GM08714 (cell line): ENCODE measurements around the gene CXCL17.

Experiments used
- H3K4me3 ChIP-seq: fragments of 200-500 bp; sonication (Bioruptor generic); 2 replicates; pipeline ENCODE4 v1.5.1; 2014; ENCODE audit warnings: mild to moderate bottlenecking, low read length, inconsistent platforms
- ZNF274 ChIP-seq: IDR thresholded peaks from 2 replicates; pipeline ENCODE4 v1.6.1; 2012; ENCODE audit warnings: mild to moderate bottlenecking, low read depth, low read length

Gene CXCL17

DNA sequence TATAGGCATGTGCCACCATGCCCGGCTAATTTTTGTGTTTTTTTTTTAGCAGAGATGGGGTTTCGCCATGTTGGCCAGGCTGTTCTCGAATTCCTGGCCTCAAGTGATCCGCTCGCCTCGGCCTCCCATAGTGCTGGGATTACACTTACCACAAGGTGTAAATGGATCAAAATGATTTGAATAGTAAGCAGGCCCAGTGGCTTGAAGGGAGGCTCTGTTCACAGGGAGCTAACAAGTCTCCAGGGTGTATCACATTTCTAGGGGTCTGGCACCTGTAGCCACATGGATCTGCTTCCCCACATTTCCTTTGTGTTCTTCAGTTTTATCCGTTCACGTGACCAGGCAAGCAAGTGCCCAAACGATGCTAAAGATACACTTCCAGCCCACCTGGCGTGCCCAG is 39.2 kb downstream of the CXCL17 start:
- TF ChIP-seq ZNF274, result no peak

GRCh38 chr19:42402376-42403116 is 40.2 kb downstream of the CXCL17 start:
- no peak overlapping the region for H3K4me3 ChIP-seq
- TF ChIP-seq ZNF274, result no peak

More for the DNA sequence above, 39.2 kb downstream of the CXCL17 start:
- no peak overlapping the region for H3K4me3 ChIP-seq

GRCh38 chr19:42401365-42402303 is 41.1 kb downstream of the CXCL17 start:
- no peak for TF ChIP-seq ZNF274
- no peak overlapping the region for H3K4me3 ChIP-seq

DNA sequence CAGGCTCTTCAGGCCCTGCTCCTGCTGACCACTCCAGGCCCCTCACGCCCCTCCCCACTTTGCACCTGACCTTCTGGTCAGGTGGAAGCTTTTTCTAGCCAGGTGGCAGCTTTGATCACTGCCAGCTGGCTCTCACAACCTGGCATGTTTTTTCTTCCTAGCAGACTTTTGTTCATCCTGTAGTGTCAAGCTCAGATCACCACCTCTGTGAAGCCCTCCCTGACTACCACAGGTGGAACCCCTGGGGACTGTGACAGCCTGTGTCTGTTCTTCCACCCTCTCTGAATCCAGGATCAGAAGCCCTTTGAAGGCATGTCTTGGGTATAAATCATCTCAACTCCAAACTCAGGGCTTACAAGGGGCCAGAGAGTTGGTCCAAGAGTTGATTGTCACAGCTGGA is 42.3 kb downstream of the CXCL17 start:
- no peak overlapping the region for H3K4me3 ChIP-seq
- no peak for TF ChIP-seq ZNF274

- no peak for TF ChIP-seq ZNF274
- H3K4me3 ChIP-seq, result peak overlapping the region; percentile 83
Measured at GRCh38 chr19:42397263-42398166, 45.2 kb downstream of the CXCL17 start.

- H3K4me3 ChIP-seq, result peak overlapping the region; percentile 83
Measured at GRCh38 chr19:42396381-42397262, 46.1 kb downstream of the CXCL17 start.

DNA sequence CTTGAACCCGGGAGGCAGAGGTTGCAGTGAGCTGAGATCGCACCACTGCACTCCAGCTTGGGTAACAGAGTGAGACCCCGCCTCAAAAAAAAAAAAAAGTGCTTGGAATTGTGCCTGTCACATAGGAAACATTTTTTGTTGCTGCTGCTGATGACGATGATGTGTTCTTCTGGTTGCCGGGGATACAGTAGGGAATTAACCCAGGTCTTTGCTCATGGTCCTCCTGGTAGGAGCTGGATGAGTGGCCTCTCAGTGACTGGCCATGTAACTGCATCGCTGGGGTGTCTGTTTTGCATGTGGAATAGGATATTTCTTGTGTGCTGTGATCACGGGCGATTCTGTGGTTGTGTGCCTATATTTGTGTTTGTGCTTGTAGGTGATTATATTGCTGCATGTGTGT is 48.0 kb downstream of the CXCL17 start:
- no peak overlapping the region for H3K4me3 ChIP-seq
- no peak for TF ChIP-seq ZNF274

More at GRCh38 chr19:42396381-42397262, 46.1 kb downstream of the CXCL17 start:
- TF ChIP-seq ZNF274, result no peak

- H3K4me3 ChIP-seq, result no peak overlapping the region
- no peak for TF ChIP-seq ZNF274
Measured at GRCh38 chr19:42392165-42392564, 50.6 kb downstream of the CXCL17 start.

DNA sequence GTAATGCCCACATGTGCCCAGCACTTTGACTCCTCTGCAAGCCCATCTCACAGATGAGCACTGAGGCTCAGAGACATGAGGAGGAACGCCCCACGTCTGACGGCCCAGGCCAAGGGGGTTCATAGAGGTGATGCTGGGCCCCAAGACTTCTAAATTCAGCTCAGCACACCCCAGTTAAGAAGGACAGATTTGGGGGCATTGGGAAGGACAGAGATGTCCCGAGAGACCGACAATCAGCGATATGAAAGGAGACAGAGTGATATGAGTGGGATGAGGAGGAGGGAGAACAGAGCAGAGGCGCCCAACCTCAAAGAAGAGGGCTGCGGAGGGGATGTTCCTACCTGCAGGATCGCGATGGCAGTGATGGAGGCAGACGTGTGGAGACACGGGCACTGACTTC is 52.8 kb downstream of the CXCL17 start, which contains the start of gene CNFN:
TSS of gene CNFN (minus strand) at position 399 of the 400 bp plus-strand sequence. CDS start 1,260 bp downstream, outside the sequence.
- TF ChIP-seq ZNF274, result no peak

DNA sequence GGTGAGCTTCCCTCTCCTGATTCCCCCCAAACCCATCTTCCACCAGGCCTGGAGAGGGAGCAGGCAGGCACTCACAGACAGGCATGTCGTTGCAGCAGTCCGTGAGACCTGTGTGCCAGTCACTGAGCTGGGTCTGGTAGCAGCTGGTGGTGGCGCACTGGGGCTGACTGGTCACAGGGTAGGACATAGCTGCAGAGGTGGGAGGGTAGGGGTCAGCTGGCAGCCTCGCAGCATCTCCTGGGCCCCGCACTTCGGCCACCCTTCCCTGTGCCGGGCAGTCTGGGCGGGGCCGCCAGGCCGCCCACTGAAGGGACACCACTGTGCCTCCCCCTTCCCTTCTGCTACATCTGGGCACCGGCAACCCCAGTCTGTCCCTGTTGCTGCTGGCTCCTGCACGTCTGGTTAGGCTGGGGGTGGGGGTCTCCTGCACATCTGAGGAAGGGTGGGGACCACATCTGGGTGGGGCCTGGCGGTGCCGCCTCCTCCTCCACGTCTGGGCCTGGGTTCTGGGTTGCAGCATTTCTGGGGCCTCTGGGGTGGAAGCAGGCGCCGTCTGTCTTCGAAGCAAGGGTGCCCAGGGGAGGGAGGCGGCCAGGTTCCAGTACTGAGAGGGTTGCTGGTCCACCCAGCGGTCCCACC is 53.8 kb downstream of the CXCL17 start:
- no peak for TF ChIP-seq ZNF274
- no peak overlapping the region for H3K4me3 ChIP-seq

More for the DNA sequence above, 52.8 kb downstream of the CXCL17 start, which contains the start of gene CNFN:
- no peak within 1 kb of the TSS for H3K4me3 ChIP-seq

- no peak for TF ChIP-seq ZNF274
- H3K4me3 ChIP-seq, result peak overlapping the region; percentile 42; the same call in 1 of the 2 replicates
Measured at GRCh38 chr19:42386974-42387707, 55.6 kb downstream of the CXCL17 start.

GRCh38 chr19:42380155-42380554 is 62.6 kb downstream of the CXCL17 start:
- TF ChIP-seq ZNF274, result no peak
- H3K4me3 ChIP-seq, result no peak overlapping the region
